GM18861 (cell line): Measurements from ENCODE around the gene NBPF4.
"Not testable (repeated sequence)": the region's sequence is repeated elsewhere in the genome, so short reads cannot be mapped to it uniquely, and the experiment has no call there.

Experiments
- ATAC-seq: cut with Tn5 transposase; IDR thresholded peaks from one replicate; pipeline ENCODE4 v1.9.1; 2021; ENCODE audit not compliant: unreplicated experiment

NBPF4 gene

GRCh38 chr1:108214641-108215465, 29.0 kb downstream of the NBPF4 start:
- not testable (repeated sequence) for ATAC-seq

GRCh38 chr1:108211014-108211413, 32.9 kb downstream of the NBPF4 start:
- no peak for ATAC-seq

GRCh38 chr1:108209456-108210108, 34.3 kb downstream of the NBPF4 start:
- ATAC-seq: no peak

GRCh38 chr1:108208724-108209446, 35.0 kb downstream of the NBPF4 start:
- no peak for ATAC-seq

- not testable (repeated sequence) for ATAC-seq
Measured at GRCh38 chr1:108203582-108203981, 40.3 kb downstream of the NBPF4 start.

- no peak for ATAC-seq
Measured at GRCh38 chr1:108201687-108202086, 42.2 kb downstream of the NBPF4 start.

- ATAC-seq: peak; percentile 43
Measured at GRCh38 chr1:108200687-108201051, 43.2 kb downstream of the NBPF4 start.

GRCh38 chr1:108199781-108200686, 43.8 kb downstream of the NBPF4 start, which contains the start of gene SLC25A24:
TSS of gene SLC25A24 (minus strand) at chr1:108200343. CDS start at chr1:108200138, 205 bp downstream.
- peak; percentile 63 for ATAC-seq

- no peak for ATAC-seq
Measured at GRCh38 chr1:108199201-108199691, 44.6 kb downstream of the NBPF4 start.

- ATAC-seq: no peak
Measured at GRCh38 chr1:108194051-108194450, 49.8 kb downstream of the NBPF4 start.

GRCh38 chr1:108193333-108193732, 50.5 kb downstream of the NBPF4 start:
- ATAC-seq: no peak

- no peak for ATAC-seq
Measured at GRCh38 chr1:108192581-108192980, 51.3 kb downstream of the NBPF4 start.

GRCh38 chr1:108190686-108191416, 53.0 kb downstream of the NBPF4 start:
- peak; percentile 70 for ATAC-seq

- no peak for ATAC-seq
Measured at GRCh38 chr1:108190001-108190634, 53.8 kb downstream of the NBPF4 start.

GRCh38 chr1:108188801-108189200, 55.1 kb downstream of the NBPF4 start:
- no peak for ATAC-seq

- no peak for ATAC-seq
Measured at GRCh38 chr1:108182959-108183700, 60.7 kb downstream of the NBPF4 start.

- ATAC-seq: no peak
Measured at GRCh38 chr1:108179018-108179417, 64.9 kb downstream of the NBPF4 start.
